SIG-M5 treated with dmso at 0.1 percent for 504 hours (cell line): ENCODE data around the gene TOM1L2.

ENCODE experiments used
- DNase-seq: peaks from one replicate; lab custom pipeline; 2025; ENCODE audit not compliant: unreplicated experiment; lab: John Stamatoyannopoulos, UW

TOM1L2 gene

GRCh38 chr17:17900615-17901520 is 71.3 kb downstream of the TOM1L2 start:
- no peak for DNase-seq

- no peak for DNase-seq
Observed at GRCh38 chr17:17899486-17899885, 72.7 kb downstream of the TOM1L2 start.

- DNase-seq, result no peak
Observed at GRCh38 chr17:17898673-17899072, 73.5 kb downstream of the TOM1L2 start.

GRCh38 chr17:17897442-17897841 is 74.8 kb downstream of the TOM1L2 start:
- DNase-seq, result no peak

- no peak for DNase-seq
Observed at GRCh38 chr17:17896746-17897145, 75.5 kb downstream of the TOM1L2 start.

- no peak for DNase-seq
Observed at GRCh38 chr17:17893801-17894644, 78.2 kb downstream of the TOM1L2 start.

- DNase-seq, result no peak
Observed at GRCh38 chr17:17892731-17893130, 79.5 kb downstream of the TOM1L2 start.

- no peak for DNase-seq
Observed at GRCh38 chr17:17892009-17892408, 80.2 kb downstream of the TOM1L2 start.

- DNase-seq, result no peak
Observed at GRCh38 chr17:17890773-17891759, 81.1 kb downstream of the TOM1L2 start.

GRCh38 chr17:17889922-17890321 is 82.3 kb downstream of the TOM1L2 start:
- DNase-seq, result no peak

- no peak for DNase-seq
Observed at GRCh38 chr17:17888821-17889220, 83.4 kb downstream of the TOM1L2 start.

GRCh38 chr17:17888371-17888770 is 83.8 kb downstream of the TOM1L2 start:
- DNase-seq, result no peak

GRCh38 chr17:17887752-17888304 is 84.4 kb downstream of the TOM1L2 start:
- no peak for DNase-seq

GRCh38 chr17:17886726-17887125 is 85.5 kb downstream of the TOM1L2 start:
- DNase-seq, result no peak

- no peak for DNase-seq
Observed at GRCh38 chr17:17886226-17886625, 86.0 kb downstream of the TOM1L2 start.

GRCh38 chr17:17884391-17885357 is 87.5 kb downstream of the TOM1L2 start:
- no peak for DNase-seq

GRCh38 chr17:17883801-17884200 is 88.4 kb downstream of the TOM1L2 start:
- no peak for DNase-seq

- DNase-seq, result no peak
Observed at GRCh38 chr17:17882082-17882581, 90.1 kb downstream of the TOM1L2 start.

- DNase-seq, result no peak
Observed at GRCh38 chr17:17880577-17881196, 91.5 kb downstream of the TOM1L2 start.
